H1 (cell line): ENCODE measurements around the gene KIAA0513. TPM values are rescaled to one million over a fixed set of nuclear protein-coding genes. Genes with fewer than 3 reads are reported as not detected.

ENCODE experiments used
- CTCF ChIA-PET: fragments of 300-600 bp; sonication (Branson Sonifier 250); formaldehyde crosslinking; loops from one replicate; lab custom pipeline; 2021; ENCODE audit not compliant: partially characterized antibody; lab: Charles Lee
- POLR2A ChIA-PET: fragments of 300-600 bp; sonication (Branson Sonifier 250); formaldehyde crosslinking; loops from one replicate; lab custom pipeline; 2021; ENCODE audit warnings: inconsistent platforms; ENCODE audit not compliant: partially characterized antibody; lab: Charles Lee
- DNase-seq, 2 experiments: peaks; one replicate each; pipeline versions ENCODE4 v3.0.0 to v3.0.0-alpha.2; 2010 to 2022; ENCODE audit warnings: low spot score in 2 of 2, low read depth in 1 of 2, mixed read lengths in 1 of 2
- FAIRE-seq: peaks from 2 replicates; lab custom pipeline; 2011; peaks lifted over from hg19 to GRCh38; lab: Jason Lieb, UNC
- H2AFZ ChIP-seq: 2 replicates; pipeline ENCODE4 v1.8.1; 2012; ENCODE audit warnings: low read length, inconsistent platforms
- H2AK5ac ChIP-seq: 2 replicates; pipeline ENCODE4 v1.6.1; 2013; ENCODE audit warnings: low read depth, low read length
- H2BK120ac ChIP-seq: replicated peaks from 2 replicates; pipeline ENCODE3; 2013; ENCODE audit warnings: low read depth, low read length, inconsistent platforms
- H2BK12ac ChIP-seq: 2 replicates; pipeline ENCODE4 v1.6.1; 2013; ENCODE audit warnings: low read depth, low read length
- H2BK15ac ChIP-seq: 2 replicates; pipeline ENCODE4 v1.6.1; 2013; ENCODE audit warnings: low read length
- H2BK20ac ChIP-seq: 2 replicates; pipeline ENCODE4 v1.6.1; 2013; ENCODE audit warnings: low read length
- H2BK5ac ChIP-seq: 2 replicates; pipeline ENCODE4 v1.6.1; 2013; ENCODE audit warnings: low read depth, low read length
- H3K14ac ChIP-seq: 2 replicates; pipeline ENCODE4 v1.6.1; 2013; ENCODE audit warnings: inconsistent platforms; ENCODE audit not compliant: insufficient read length
- H3K18ac ChIP-seq: 2 replicates; pipeline ENCODE4 v1.6.1; 2013; ENCODE audit warnings: low read length; ENCODE audit errors: extremely low read depth
- H3K23ac ChIP-seq: 2 replicates; pipeline ENCODE4 v1.6.1; 2013; ENCODE audit warnings: inconsistent platforms; ENCODE audit not compliant: insufficient read length
- H3K23me2 ChIP-seq: 2 replicates; pipeline ENCODE4 v1.6.1; 2013; ENCODE audit warnings: low read depth, low read length
- H3K27ac ChIP-seq: 2 replicates; pipeline ENCODE4 v1.6.1; 2011; ENCODE audit warnings: low read depth, low read length, inconsistent platforms
- H3K27me3 ChIP-seq, 4 experiments: replicated peaks in 1 of 4; 1 replicate in 1 of 4; 2 replicates in 3 of 4; pipeline versions ENCODE4 v1.6.1 to v1.8.1; 2011 to 2013; ENCODE audit warnings: low read length in 3 of 4, mild to moderate bottlenecking in 3 of 4, inconsistent platforms in 2 of 4, mixed read lengths in 2 of 4, moderate library complexity in 1 of 4; ENCODE audit not compliant: control insufficient read depth in 3 of 4, insufficient read depth in 3 of 4; ENCODE audit errors: extremely low read depth in 1 of 4
- H3K36me3 ChIP-seq, 4 experiments: 2 replicates each; pipeline versions ENCODE4 v1.6.1 to v1.8.1; 2011 to 2013; ENCODE audit warnings: mild to moderate bottlenecking in 4 of 4, low read length in 3 of 4, moderate library complexity in 2 of 4, control low read depth in 1 of 4, inconsistent platforms in 1 of 4; ENCODE audit not compliant: insufficient read depth in 4 of 4, control insufficient read depth in 2 of 4
- H3K4ac ChIP-seq: replicated peaks from 2 replicates; pipeline ENCODE3; 2013; ENCODE audit warnings: low read length, low read depth, mixed read lengths, inconsistent platforms; ENCODE audit not compliant: insufficient read length
- H3K4me1 ChIP-seq, 4 experiments: replicated peaks in 1 of 4; 1 replicate in 1 of 4; 2 replicates in 3 of 4; pipeline versions ENCODE4 v1.6.1 to v1.8.1; 2011 to 2013; ENCODE audit warnings: low read length in 3 of 4, inconsistent platforms in 2 of 4, mixed read lengths in 1 of 4; ENCODE audit not compliant: insufficient read depth in 4 of 4, control insufficient read depth in 3 of 4
- H3K4me2 ChIP-seq, 2 experiments: 2 replicates each; pipeline versions ENCODE4 v1.6.1 to v1.8.1; 2011 to 2013; ENCODE audit warnings: low read depth in 2 of 2, low read length in 2 of 2, control low read depth in 1 of 2, inconsistent platforms in 1 of 2, mild to moderate bottlenecking in 1 of 2; ENCODE audit not compliant: insufficient read depth in 1 of 2
- H3K4me3 ChIP-seq, 4 experiments: fragments of 200-600, 300-600 bp in 1 of 4; sonication (generic), shearing (Covaris generic), sonication (Bioruptor Twin) in 1 of 4; 2 replicates each; pipeline versions ENCODE4 v1.5.1 to v1.8.1; 2011 to 2016; ENCODE audit warnings: low read length in 4 of 4, low read depth in 3 of 4, control low read depth in 2 of 4, inconsistent platforms in 2 of 4, mild to moderate bottlenecking in 2 of 4, mixed read lengths in 1 of 4, moderate library complexity in 1 of 4; ENCODE audit not compliant: insufficient read depth in 2 of 4; ENCODE audit errors: extremely low read depth in 1 of 4
- H3K56ac ChIP-seq: replicated peaks from 2 replicates; pipeline ENCODE3; 2013; ENCODE audit warnings: low read depth, mild to moderate bottlenecking, mixed read lengths, low read length, inconsistent platforms; ENCODE audit not compliant: insufficient read length
- H3K79me1 ChIP-seq: 2 replicates; pipeline ENCODE4 v1.6.1; 2013; ENCODE audit warnings: low read depth, low read length, control low read depth
- H3K79me2 ChIP-seq, 2 experiments: 2 replicates each; pipeline versions ENCODE4 v1.6.1 to v1.8.1; 2012 to 2013; ENCODE audit warnings: low read length in 2 of 2, mild to moderate bottlenecking in 2 of 2, inconsistent platforms in 1 of 2; ENCODE audit not compliant: insufficient read depth in 2 of 2, control insufficient read depth in 1 of 2
- H3K9ac ChIP-seq, 4 experiments: replicated peaks in 1 of 4; 1 replicate in 1 of 4; 2 replicates in 3 of 4; pipeline versions ENCODE4 v1.6.1 to v1.8.1; 2011 to 2013; ENCODE audit warnings: low read depth in 3 of 4, low read length in 3 of 4, control low read depth in 2 of 4, mild to moderate bottlenecking in 2 of 4, moderate library complexity in 2 of 4, inconsistent platforms in 1 of 4; ENCODE audit errors: extremely low read depth in 1 of 4
- H3K9me3 ChIP-seq, 2 experiments: 2 replicates each; pipeline versions ENCODE4 v1.6.1 to v1.8.1; 2012 to 2013; ENCODE audit warnings: mild to moderate bottlenecking in 2 of 2, moderate library complexity in 2 of 2, control low read depth in 1 of 2, inconsistent platforms in 1 of 2, low read depth in 1 of 2, low read length in 1 of 2, mixed read lengths in 1 of 2; ENCODE audit not compliant: insufficient read depth in 2 of 2
- H4K20me1 ChIP-seq, 2 experiments: replicated peaks in 1 of 2; 2 replicates each; pipeline versions ENCODE3 to v1.8.1; 2011 to 2013; ENCODE audit warnings: inconsistent platforms in 2 of 2, low read length in 2 of 2, mild to moderate bottlenecking in 1 of 2; ENCODE audit not compliant: insufficient read depth in 2 of 2, control insufficient read depth in 1 of 2
- H4K5ac ChIP-seq: 2 replicates; pipeline ENCODE4 v1.6.1; 2013; ENCODE audit warnings: low read length, low read depth, mixed read lengths, inconsistent platforms; ENCODE audit not compliant: insufficient read length
- H4K8ac ChIP-seq: 2 replicates; pipeline ENCODE4 v1.8.0; 2013; ENCODE audit warnings: mild to moderate bottlenecking, moderate library complexity, low read length, inconsistent platforms; ENCODE audit not compliant: insufficient read depth; ENCODE audit errors: extremely low read depth
- H4K91ac ChIP-seq: replicated peaks from 2 replicates; pipeline ENCODE3; 2013; ENCODE audit warnings: low read length, mixed read lengths, inconsistent platforms; ENCODE audit not compliant: insufficient read length
- GTF2F1 ChIP-seq: IDR thresholded peaks from 2 replicates; pipeline ENCODE4 v1.6.1; 2012; ENCODE audit warnings: low read depth, low read length, improper control_type of control experiment, borderline replicate concordance
- NRF1 ChIP-seq: IDR thresholded peaks from 2 replicates; pipeline ENCODE4 v1.6.1; 2011; ENCODE audit warnings: mild to moderate bottlenecking, low read depth, low read length, improper control_type of control experiment
- POLR2A ChIP-seq, 2 experiments: IDR thresholded peaks; 1 replicate in 1 of 2; 2 replicates in 1 of 2; pipeline ENCODE4 v1.6.1; 2011; ENCODE audit warnings: low read depth in 2 of 2, low read length in 2 of 2, mild to moderate bottlenecking in 2 of 2; ENCODE audit errors: control extremely low read depth in 1 of 2
- SP4 ChIP-seq: IDR thresholded peaks from 2 replicates; pipeline ENCODE4 v1.6.1; 2012; ENCODE audit warnings: low read length, inconsistent platforms
- TAF1 ChIP-seq: IDR thresholded peaks from 2 replicates; pipeline ENCODE4 v1.6.1; 2011; ENCODE audit warnings: mild to moderate bottlenecking, low read depth, low read length
- YY1 ChIP-seq: IDR thresholded peaks from 2 replicates; pipeline ENCODE4 v1.6.1; 2011; ENCODE audit warnings: low read depth, mild to moderate bottlenecking, low read length
- WGBS, 2 experiments: shearing (Covaris generic) in 1 of 2; methylation state at CpG; one replicate each; pipeline versions ENCODE4 v1.1.6 to v1.1.7; 2013 to 2015; ENCODE audit warnings: low lambda C conversion rate in 2 of 2, mixed read lengths in 2 of 2, inconsistent platforms in 1 of 2, low coverage in 1 of 2, missing lambda C conversion rate in 1 of 2; ENCODE audit not compliant: insufficient replicate concordance in 2 of 2, insufficient coverage in 1 of 2, insufficient read length in 1 of 2; ENCODE audit errors: extremely low coverage in 1 of 2, missing lambda C conversion rate in 1 of 2; 5-methylcytosine and 5-hydroxymethylcytosine counted together
- polyA plus RNA-seq, 7 experiments: library from polyadenylated mRNA; depleted of rRNA in 3 of 7; stranded (reverse) in 5 of 7; unstranded in 2 of 7; fragments of >200 nt in 5 of 7; fragments of 200-250 nt in 2 of 7; gene quantifications; 1 replicate in 5 of 7; 2 replicates in 1 of 7; 4 replicates in 1 of 7; pipeline versions ENCODE4 v1.2.1 to v1.2.3, GENCODE V29; 2011 to 2013; ENCODE audit warnings: missing spikeins in 2 of 7, mixed read lengths in 2 of 7
- total RNA-seq: library from RNA; stranded (reverse); fragmentation: NEBNext Ultra II Directional; extraction: Animal tissue kit (Norgen Biotek cat#: 25700); gene quantifications from 2 replicates; pipeline ENCODE4 v1.2.1, GENCODE V29; 2021

KIAA0513 gene
- total and polyA plus RNA-seq, 2 of the 8 experiments (the other 6 are each of a cell fraction or from before 2014, with no cell fraction given) = 2.1 to 6.1 TPM

GRCh38 chr16:85002608-85003007 lies 25.0 kb upstream of the KIAA0513 start:
- H4K91ac ChIP-seq = no peak overlapping the region
- no peak overlapping the region for H2BK20ac ChIP-seq
- whole genome bisulfite sequencing, 2 experiments = 85 to 100% methylated on average over 3 to 12 of the region's 12 CpGs
- no peaks in the 10 kb centered on the region for H3K36me3 ChIP-seq
- H3K23me2 ChIP-seq = no peaks in the 10 kb centered on the region
- H4K20me1 ChIP-seq = peaks cover 9 to 26% of the 10 kb centered on the region in 2 experiments
- H2AK5ac ChIP-seq = peak overlapping the region; percentile 82; the same call in 1 of the 2 replicates
- H4K5ac ChIP-seq = no peak overlapping the region
- H3K56ac ChIP-seq = no peak overlapping the region
- H2BK120ac ChIP-seq = no peak overlapping the region
- DNase-seq (no peak), FAIRE-seq (no peak)
- no peak overlapping the region; the same call in 1 of the 2 replicates for H3K18ac ChIP-seq
- ChIA-PET POLR2A (no interaction called here), CTCF (interaction anchor here (1.6 kb wide), 1 partner anchor 32 kb away, joined by 3 read pairs; no protein-coding TSS in a partner anchor)
- no peak overlapping the region for H3K14ac ChIP-seq
- no peaks in the 10 kb centered on the region for H3K27me3 ChIP-seq
- H4K8ac ChIP-seq = no peak overlapping the region
- peaks cover 0 to 17% (median 5%) of the 10 kb centered on the region in 4 experiments; a peak in 6 of 7 replicates for H3K4me1 ChIP-seq
- H3K23ac ChIP-seq = no peak overlapping the region
- H3K27ac ChIP-seq = no peak overlapping the region; the same call in 1 of the 2 replicates
- no peak overlapping the region for H2BK5ac ChIP-seq
- no peak overlapping the region for H2AFZ ChIP-seq
- no peak overlapping the region for H2BK15ac ChIP-seq
- peaks cover 20% of the 10 kb centered on the region for H3K79me1 ChIP-seq
- H3K4ac ChIP-seq = no peak overlapping the region
- no peak overlapping the region for H2BK12ac ChIP-seq
- peaks cover 3 to 78% of the 10 kb centered on the region in 2 experiments; a peak in 3 of 4 replicates for H3K79me2 ChIP-seq
- no peaks in the 10 kb centered on the region for H3K9me3 ChIP-seq
- H3K9ac ChIP-seq = no peak overlapping the region
- no peak overlapping the region for H3K4me3 ChIP-seq
- no peak for TF ChIP-seq GTF2F1
- TF ChIP-seq POLR2A (IDR thresholded peaks at IDR 0.05; ENCODE audit: control extremely low read depth in 1 of 2, low read depth in 2 of 2, low read length in 2 of 2) = no peak
- TF ChIP-seq TAF1 = no peak
- TF ChIP-seq NRF1 = no peak
- no peak for TF ChIP-seq YY1
- no peak for TF ChIP-seq SP4
- H3K4me2 ChIP-seq = peak overlapping the region in 1 of 2 experiments; percentile 3; a peak in 1 of 4 replicates
